H1 (cell line): Measurements from ENCODE around the gene COL28A1. TPM values are rescaled to one million over a fixed set of nuclear protein-coding genes. Genes with fewer than 3 reads are reported as not detected.

Source experiments
- CTCF ChIA-PET: fragments of 300-600 bp; sonication (Branson Sonifier 250); formaldehyde crosslinking; loops from one replicate; lab custom pipeline; 2021; ENCODE audit not compliant: partially characterized antibody; lab: Charles Lee
- POLR2A ChIA-PET: fragments of 300-600 bp; sonication (Branson Sonifier 250); formaldehyde crosslinking; loops from one replicate; lab custom pipeline; 2021; ENCODE audit warnings: inconsistent platforms; ENCODE audit not compliant: partially characterized antibody; lab: Charles Lee
- DNase-seq, 2 experiments: peaks; one replicate each; pipeline versions ENCODE4 v3.0.0 to v3.0.0-alpha.2; 2010 to 2022; ENCODE audit warnings: low spot score in 2 of 2, low read depth in 1 of 2, mixed read lengths in 1 of 2
- FAIRE-seq: peaks from 2 replicates; lab custom pipeline; 2011; peaks lifted over from hg19 to GRCh38; lab: Jason Lieb, UNC
- H2AFZ ChIP-seq: 2 replicates; pipeline ENCODE4 v1.8.1; 2012; ENCODE audit warnings: low read length, inconsistent platforms
- H2AK5ac ChIP-seq: 2 replicates; pipeline ENCODE4 v1.6.1; 2013; ENCODE audit warnings: low read depth, low read length
- H2BK120ac ChIP-seq: replicated peaks from 2 replicates; pipeline ENCODE3; 2013; ENCODE audit warnings: low read depth, low read length, inconsistent platforms
- H2BK12ac ChIP-seq: 2 replicates; pipeline ENCODE4 v1.6.1; 2013; ENCODE audit warnings: low read depth, low read length
- H2BK15ac ChIP-seq: 2 replicates; pipeline ENCODE4 v1.6.1; 2013; ENCODE audit warnings: low read length
- H2BK20ac ChIP-seq: 2 replicates; pipeline ENCODE4 v1.6.1; 2013; ENCODE audit warnings: low read length
- H2BK5ac ChIP-seq: 2 replicates; pipeline ENCODE4 v1.6.1; 2013; ENCODE audit warnings: low read depth, low read length
- H3K14ac ChIP-seq: 2 replicates; pipeline ENCODE4 v1.6.1; 2013; ENCODE audit warnings: inconsistent platforms; ENCODE audit not compliant: insufficient read length
- H3K18ac ChIP-seq: 2 replicates; pipeline ENCODE4 v1.6.1; 2013; ENCODE audit warnings: low read length; ENCODE audit errors: extremely low read depth
- H3K23ac ChIP-seq: 2 replicates; pipeline ENCODE4 v1.6.1; 2013; ENCODE audit warnings: inconsistent platforms; ENCODE audit not compliant: insufficient read length
- H3K23me2 ChIP-seq: 2 replicates; pipeline ENCODE4 v1.6.1; 2013; ENCODE audit warnings: low read depth, low read length
- H3K27ac ChIP-seq: 2 replicates; pipeline ENCODE4 v1.6.1; 2011; ENCODE audit warnings: low read depth, low read length, inconsistent platforms
- H3K27me3 ChIP-seq, 4 experiments: replicated peaks in 1 of 4; 1 replicate in 1 of 4; 2 replicates in 3 of 4; pipeline versions ENCODE4 v1.6.1 to v1.8.1; 2011 to 2013; ENCODE audit warnings: low read length in 3 of 4, mild to moderate bottlenecking in 3 of 4, inconsistent platforms in 2 of 4, mixed read lengths in 2 of 4, moderate library complexity in 1 of 4; ENCODE audit not compliant: control insufficient read depth in 3 of 4, insufficient read depth in 3 of 4; ENCODE audit errors: extremely low read depth in 1 of 4
- H3K36me3 ChIP-seq, 4 experiments: 2 replicates each; pipeline versions ENCODE4 v1.6.1 to v1.8.1; 2011 to 2013; ENCODE audit warnings: mild to moderate bottlenecking in 4 of 4, low read length in 3 of 4, moderate library complexity in 2 of 4, control low read depth in 1 of 4, inconsistent platforms in 1 of 4; ENCODE audit not compliant: insufficient read depth in 4 of 4, control insufficient read depth in 2 of 4
- H3K4ac ChIP-seq: replicated peaks from 2 replicates; pipeline ENCODE3; 2013; ENCODE audit warnings: low read length, low read depth, mixed read lengths, inconsistent platforms; ENCODE audit not compliant: insufficient read length
- H3K4me1 ChIP-seq, 4 experiments: replicated peaks in 1 of 4; 1 replicate in 1 of 4; 2 replicates in 3 of 4; pipeline versions ENCODE4 v1.6.1 to v1.8.1; 2011 to 2013; ENCODE audit warnings: low read length in 3 of 4, inconsistent platforms in 2 of 4, mixed read lengths in 1 of 4; ENCODE audit not compliant: insufficient read depth in 4 of 4, control insufficient read depth in 3 of 4
- H3K4me2 ChIP-seq, 2 experiments: 2 replicates each; pipeline versions ENCODE4 v1.6.1 to v1.8.1; 2011 to 2013; ENCODE audit warnings: low read depth in 2 of 2, low read length in 2 of 2, control low read depth in 1 of 2, inconsistent platforms in 1 of 2, mild to moderate bottlenecking in 1 of 2; ENCODE audit not compliant: insufficient read depth in 1 of 2
- H3K4me3 ChIP-seq, 4 experiments: fragments of 200-600, 300-600 bp in 1 of 4; sonication (generic), shearing (Covaris generic), sonication (Bioruptor Twin) in 1 of 4; 2 replicates each; pipeline versions ENCODE4 v1.5.1 to v1.8.1; 2011 to 2016; ENCODE audit warnings: low read length in 4 of 4, low read depth in 3 of 4, control low read depth in 2 of 4, inconsistent platforms in 2 of 4, mild to moderate bottlenecking in 2 of 4, mixed read lengths in 1 of 4, moderate library complexity in 1 of 4; ENCODE audit not compliant: insufficient read depth in 2 of 4; ENCODE audit errors: extremely low read depth in 1 of 4
- H3K56ac ChIP-seq: replicated peaks from 2 replicates; pipeline ENCODE3; 2013; ENCODE audit warnings: low read depth, mild to moderate bottlenecking, mixed read lengths, low read length, inconsistent platforms; ENCODE audit not compliant: insufficient read length
- H3K79me1 ChIP-seq: 2 replicates; pipeline ENCODE4 v1.6.1; 2013; ENCODE audit warnings: low read depth, low read length, control low read depth
- H3K79me2 ChIP-seq, 2 experiments: 2 replicates each; pipeline versions ENCODE4 v1.6.1 to v1.8.1; 2012 to 2013; ENCODE audit warnings: low read length in 2 of 2, mild to moderate bottlenecking in 2 of 2, inconsistent platforms in 1 of 2; ENCODE audit not compliant: insufficient read depth in 2 of 2, control insufficient read depth in 1 of 2
- H3K9ac ChIP-seq, 4 experiments: replicated peaks in 1 of 4; 1 replicate in 1 of 4; 2 replicates in 3 of 4; pipeline versions ENCODE4 v1.6.1 to v1.8.1; 2011 to 2013; ENCODE audit warnings: low read depth in 3 of 4, low read length in 3 of 4, control low read depth in 2 of 4, mild to moderate bottlenecking in 2 of 4, moderate library complexity in 2 of 4, inconsistent platforms in 1 of 4; ENCODE audit errors: extremely low read depth in 1 of 4
- H3K9me3 ChIP-seq, 2 experiments: 2 replicates each; pipeline versions ENCODE4 v1.6.1 to v1.8.1; 2012 to 2013; ENCODE audit warnings: mild to moderate bottlenecking in 2 of 2, moderate library complexity in 2 of 2, control low read depth in 1 of 2, inconsistent platforms in 1 of 2, low read depth in 1 of 2, low read length in 1 of 2, mixed read lengths in 1 of 2; ENCODE audit not compliant: insufficient read depth in 2 of 2
- H4K20me1 ChIP-seq, 2 experiments: replicated peaks in 1 of 2; 2 replicates each; pipeline versions ENCODE3 to v1.8.1; 2011 to 2013; ENCODE audit warnings: inconsistent platforms in 2 of 2, low read length in 2 of 2, mild to moderate bottlenecking in 1 of 2; ENCODE audit not compliant: insufficient read depth in 2 of 2, control insufficient read depth in 1 of 2
- H4K5ac ChIP-seq: 2 replicates; pipeline ENCODE4 v1.6.1; 2013; ENCODE audit warnings: low read length, low read depth, mixed read lengths, inconsistent platforms; ENCODE audit not compliant: insufficient read length
- H4K8ac ChIP-seq: 2 replicates; pipeline ENCODE4 v1.8.0; 2013; ENCODE audit warnings: mild to moderate bottlenecking, moderate library complexity, low read length, inconsistent platforms; ENCODE audit not compliant: insufficient read depth; ENCODE audit errors: extremely low read depth
- H4K91ac ChIP-seq: replicated peaks from 2 replicates; pipeline ENCODE3; 2013; ENCODE audit warnings: low read length, mixed read lengths, inconsistent platforms; ENCODE audit not compliant: insufficient read length
- ATF3 ChIP-seq: IDR thresholded peaks from 2 replicates; pipeline ENCODE4 v1.6.1; 2011; ENCODE audit warnings: low read depth, mild to moderate bottlenecking, low read length; ENCODE audit not compliant: insufficient read depth
- RXRA ChIP-seq: IDR thresholded peaks from 2 replicates; pipeline ENCODE4 v1.6.1; 2011; ENCODE audit warnings: low read depth, mild to moderate bottlenecking, low read length, moderate library complexity; ENCODE audit not compliant: insufficient read depth
- SIRT6 ChIP-seq: IDR thresholded peaks from one replicate; pipeline ENCODE4 v1.7.1; 2012; ENCODE audit warnings: low read length, inconsistent platforms
- WGBS, 2 experiments: shearing (Covaris generic) in 1 of 2; methylation state at CpG; one replicate each; pipeline versions ENCODE4 v1.1.6 to v1.1.7; 2013 to 2015; ENCODE audit warnings: low lambda C conversion rate in 2 of 2, mixed read lengths in 2 of 2, inconsistent platforms in 1 of 2, low coverage in 1 of 2, missing lambda C conversion rate in 1 of 2; ENCODE audit not compliant: insufficient replicate concordance in 2 of 2, insufficient coverage in 1 of 2, insufficient read length in 1 of 2; ENCODE audit errors: extremely low coverage in 1 of 2, missing lambda C conversion rate in 1 of 2; 5-methylcytosine and 5-hydroxymethylcytosine counted together
- polyA plus RNA-seq, 7 experiments: library from polyadenylated mRNA; depleted of rRNA in 3 of 7; stranded (reverse) in 5 of 7; unstranded in 2 of 7; fragments of >200 nt in 5 of 7; fragments of 200-250 nt in 2 of 7; gene quantifications; 1 replicate in 5 of 7; 2 replicates in 1 of 7; 4 replicates in 1 of 7; pipeline versions ENCODE4 v1.2.1 to v1.2.3, GENCODE V29; 2011 to 2013; ENCODE audit warnings: missing spikeins in 2 of 7, mixed read lengths in 2 of 7
- total RNA-seq: library from RNA; stranded (reverse); fragmentation: NEBNext Ultra II Directional; extraction: Animal tissue kit (Norgen Biotek cat#: 25700); gene quantifications from 2 replicates; pipeline ENCODE4 v1.2.1, GENCODE V29; 2021

COL28A1 gene
- total and polyA plus RNA-seq, 2 of the 8 experiments (the other 6 are each of a cell fraction or from before 2014, with no cell fraction given) = 0.22 to 0.38 TPM

GRCh38 chr7:7331523-7331922 lies 204.2 kb downstream of the COL28A1 start:
- Histone ChIP-seq H3K23ac (no peak overlapping the region), H3K4me3 (no peak overlapping the region), H2BK20ac (no peak overlapping the region), H3K79me2 (no peaks in the 10 kb centered on the region), H4K8ac (no peak overlapping the region), H3K9me3 (peaks cover 0 to 2% of the 10 kb centered on the region in 2 experiments; a peak in 1 of 4 replicates), H4K5ac (no peak overlapping the region), H3K27ac (no peak overlapping the region), H2AK5ac (no peak overlapping the region), H3K18ac (no peak overlapping the region), H3K23me2 (no peaks in the 10 kb centered on the region), H3K4me1 (no peaks in the 10 kb centered on the region), H3K36me3 (no peaks in the 10 kb centered on the region), H2BK15ac (no peak overlapping the region), H3K14ac (no peak overlapping the region), H2BK5ac (no peak overlapping the region), H2AFZ (no peak overlapping the region), H2BK12ac (no peak overlapping the region), H4K20me1 (no peaks in the 10 kb centered on the region), H3K79me1 (no peaks in the 10 kb centered on the region), H4K91ac (no peak overlapping the region), H3K4me2 (no peak overlapping the region), H3K27me3 (no peaks in the 10 kb centered on the region), H3K9ac (no peak overlapping the region), H2BK120ac (no peak overlapping the region), H3K4ac (no peak overlapping the region), H3K56ac (no peak overlapping the region)
- ChIA-PET CTCF (interaction anchor here (1.5 kb wide), 1 partner anchor 21 kb away, joined by 3 read pairs; no protein-coding TSS in a partner anchor), POLR2A (no interaction called here)
- DNase-seq (no peak), FAIRE-seq (no peak)
- 91% methylated on average over 4 of the region's 4 CpGs; no CpG with 5 or more reads in 1 of the 2 experiments for WGBS, 2 experiments
- TF ChIP-seq ATF3 = no peak
- no peak for TF ChIP-seq RXRA
- TF ChIP-seq SIRT6 = no peak
